ENCODE results near the gene ASCC1. TPM values are rescaled to one million over a fixed set of nuclear protein-coding genes. Genes with fewer than 3 reads are reported as not detected.

Gene ASCC1
- total RNA-seq, 1 experiment from 2014 or later, result 39.4 TPM

- Histone ChIP-seq H3K9me3 (replicated peaks) (no peaks in the 10 kb centered on the region), H3K4me3 (no peak overlapping the region), H3K4me1 (replicated peaks) (peaks cover 9% of the 10 kb centered on the region), H3K27me3 (replicated peaks) (peaks cover 24% of the 10 kb centered on the region), H3K27ac (no peak overlapping the region), H3K36me3 (no peaks in the 10 kb centered on the region)
- no peak for DNase-seq (ENCODE audit: low read depth in 1 of 2, low spot score in 2 of 2)
These were observed 130.9 kb downstream of the ASCC1 start for GRCh38 chr10:72085166-72085565.

- Histone ChIP-seq H3K4me1 (replicated peaks) (peaks cover 9% of the 10 kb centered on the region), H3K27ac (no peak overlapping the region), H3K27me3 (replicated peaks) (peaks cover 19% of the 10 kb centered on the region), H3K4me3 (no peak overlapping the region), H3K9me3 (replicated peaks) (no peaks in the 10 kb centered on the region), H3K36me3 (no peaks in the 10 kb centered on the region)
- no peak for DNase-seq (ENCODE audit: low read depth in 1 of 2, low spot score in 2 of 2)
These were observed 132.2 kb downstream of the ASCC1 start for GRCh38 chr10:72083790-72084459.

- DNase-seq (ENCODE audit: low read depth in 1 of 2, low spot score in 2 of 2), result no peak
- Histone ChIP-seq H3K4me3 (no peak overlapping the region), H3K4me1 (replicated peaks) (peaks cover 7% of the 10 kb centered on the region), H3K27ac (no peak overlapping the region), H3K9me3 (replicated peaks) (no peaks in the 10 kb centered on the region), H3K27me3 (replicated peaks) (peaks cover 11% of the 10 kb centered on the region), H3K36me3 (no peaks in the 10 kb centered on the region)
These were observed 133.0 kb downstream of the ASCC1 start for GRCh38 chr10:72082856-72083789.

GRCh38 chr10:72081772-72082590 lies 134.1 kb downstream of the ASCC1 start:
- Histone ChIP-seq H3K36me3 (no peaks in the 10 kb centered on the region), H3K9me3 (replicated peaks) (no peaks in the 10 kb centered on the region), H3K4me1 (replicated peaks) (no peaks in the 10 kb centered on the region), H3K27me3 (replicated peaks) (0 out of 2 replicates have a peak, but pooled peaks cover 2% of the 10 kb centered on the region), H3K4me3 (no peak overlapping the region), H3K27ac (no peak overlapping the region)
- DNase-seq (ENCODE audit: low read depth in 1 of 2, low spot score in 2 of 2), result no peak

- Histone ChIP-seq H3K9me3 (replicated peaks) (no peaks in the 10 kb centered on the region), H3K27me3 (replicated peaks) (no peaks in the 10 kb centered on the region), H3K36me3 (no peaks in the 10 kb centered on the region), H3K27ac (no peak overlapping the region), H3K4me1 (replicated peaks) (no peaks in the 10 kb centered on the region), H3K4me3 (no peak overlapping the region)
- DNase-seq (ENCODE audit: low read depth in 1 of 2, low spot score in 2 of 2), result no peak
These were observed 134.9 kb downstream of the ASCC1 start for GRCh38 chr10:72081210-72081609.

GRCh38 chr10:72080042-72080975 lies 135.8 kb downstream of the ASCC1 start:
- no peak for DNase-seq (ENCODE audit: low read depth in 1 of 2, low spot score in 2 of 2)
- H3K9me3 ChIP-seq (replicated peaks), result no peaks in the 10 kb centered on the region
- H3K36me3 ChIP-seq, result no peaks in the 10 kb centered on the region
- no peak overlapping the region for H3K4me3 ChIP-seq
- H3K4me1 ChIP-seq (replicated peaks), result no peaks in the 10 kb centered on the region
- H3K27me3 ChIP-seq (replicated peaks), result no peaks in the 10 kb centered on the region
- H3K27ac ChIP-seq, result no peak overlapping the region

- no peak for DNase-seq (ENCODE audit: low read depth in 1 of 2, low spot score in 2 of 2)
- no peaks in the 10 kb centered on the region for H3K4me1 ChIP-seq (replicated peaks)
These were observed 136.7 kb downstream of the ASCC1 start for GRCh38 chr10:72079356-72079755.

GRCh38 chr10:72077275-72077990 lies 138.6 kb downstream of the ASCC1 start:
- H3K4me3 ChIP-seq, result no peak overlapping the region
- H3K27ac ChIP-seq, result no peak overlapping the region
- H3K27me3 ChIP-seq (replicated peaks), result no peaks in the 10 kb centered on the region
- DNase-seq (ENCODE audit: low read depth in 1 of 2, low spot score in 2 of 2), result no peak
- no peaks in the 10 kb centered on the region for H3K9me3 ChIP-seq (replicated peaks)
- H3K4me1 ChIP-seq (replicated peaks), result no peaks in the 10 kb centered on the region
- no peaks in the 10 kb centered on the region for H3K36me3 ChIP-seq

More at GRCh38 chr10:72079356-72079755, 136.7 kb downstream of the ASCC1 start:
- H3K9me3 ChIP-seq (replicated peaks), result no peaks in the 10 kb centered on the region
- H3K4me3 ChIP-seq, result no peak overlapping the region
- no peaks in the 10 kb centered on the region for H3K36me3 ChIP-seq
- H3K27me3 ChIP-seq (replicated peaks), result no peaks in the 10 kb centered on the region
- H3K27ac ChIP-seq, result no peak overlapping the region

GRCh38 chr10:72076756-72077155 lies 139.3 kb downstream of the ASCC1 start:
- Histone ChIP-seq H3K9me3 (replicated peaks) (no peaks in the 10 kb centered on the region), H3K27me3 (replicated peaks) (no peaks in the 10 kb centered on the region), H3K4me3 (no peak overlapping the region), H3K27ac (no peak overlapping the region), H3K36me3 (no peaks in the 10 kb centered on the region), H3K4me1 (replicated peaks) (no peaks in the 10 kb centered on the region)
- DNase-seq (ENCODE audit: low read depth in 1 of 2, low spot score in 2 of 2), result no peak

- no peak overlapping the region for H3K4me3 ChIP-seq
These were observed 140.5 kb downstream of the ASCC1 start for GRCh38 chr10:72075376-72076115.

GRCh38 chr10:72074574-72075375 lies 141.3 kb downstream of the ASCC1 start:
- Histone ChIP-seq H3K36me3 (no peaks in the 10 kb centered on the region), H3K4me1 (replicated peaks) (no peaks in the 10 kb centered on the region), H3K9me3 (replicated peaks) (no peaks in the 10 kb centered on the region), H3K4me3 (no peak overlapping the region), H3K27me3 (replicated peaks) (no peaks in the 10 kb centered on the region), H3K27ac (no peak overlapping the region)
- DNase-seq (ENCODE audit: low read depth in 1 of 2, low spot score in 2 of 2), result no peak

More at GRCh38 chr10:72075376-72076115, 140.5 kb downstream of the ASCC1 start:
- no peak for DNase-seq (ENCODE audit: low read depth in 1 of 2, low spot score in 2 of 2)
- no peaks in the 10 kb centered on the region for H3K36me3 ChIP-seq
- H3K4me1 ChIP-seq (replicated peaks), result no peaks in the 10 kb centered on the region
- no peaks in the 10 kb centered on the region for H3K9me3 ChIP-seq (replicated peaks)
- H3K27me3 ChIP-seq (replicated peaks), result no peaks in the 10 kb centered on the region
- no peak overlapping the region for H3K27ac ChIP-seq

Measured in SJSA1 (cell line).